K562 (cell line): Measurements from ENCODE around the gene GOPC. TPM values are rescaled to one million over a fixed set of nuclear protein-coding genes. Genes with fewer than 3 reads are reported as not detected.

Source experiments
- ATAC-seq: fragments of 200-7000 bp; cut with Tn5 transposase; 3 replicates; pipeline ENCODE4 v1.9.1; 2020; ENCODE audit warnings: moderate library complexity
- BruUV-seq: library from RNA; stranded (reverse); fragments of 400-500 nt; replicated peaks from 2 replicates; lab custom pipeline; 2021; lab: Mats Ljungman, UMichigan
- CTCF ChIA-PET: fragments of 300-600 bp; formaldehyde crosslinking; extraction: SDS; loops from one replicate; lab custom pipeline; 2021; ENCODE audit warnings: low intra/inter-chr PET ratio; lab: Yijun Ruan, JAX
- POLR2A ChIA-PET: fragments of 300-600, 350-650 bp; sonication (Branson Sonifier 250); formaldehyde crosslinking; extraction: SDS; loops from one replicate; lab custom pipeline; 2021; ENCODE audit warnings: antibody characterized with exemption, inconsistent platforms; lab: Yijun Ruan, JAX
- DNase-seq, 4 experiments: peaks; one replicate each; pipeline versions ENCODE4 v3.0.0 to v3.0.0-alpha.2; 2011 to 2018; ENCODE audit warnings: low spot score in 3 of 4, mixed read lengths in 3 of 4; ENCODE audit errors: extremely low read depth in 1 of 4
- FAIRE-seq: peaks from 2 replicates; lab custom pipeline; 2011; peaks lifted over from hg19 to GRCh38; lab: Jason Lieb, UNC
- H2AFZ ChIP-seq: 2 replicates; pipeline ENCODE4 v1.6.0; 2011; ENCODE audit warnings: low read depth, low read length, control low read depth, inconsistent platforms
- H3K27ac ChIP-seq: fragments of 200-600 bp; 3 replicates; pipeline ENCODE4 v1.8.0; 2011; ENCODE audit warnings: low read depth, mild to moderate bottlenecking, control low read depth, inconsistent platforms, low read length, moderate library complexity, mixed read lengths; ENCODE audit errors: extremely low read depth
- H3K27me3 ChIP-seq, 2 experiments: fragments of 300-600 bp in 1 of 2; 2 replicates in 1 of 2; 3 replicates in 1 of 2; pipeline versions ENCODE4 v1.6.0 to v1.8.0; 2011; ENCODE audit warnings: inconsistent platforms in 2 of 2, low read length in 2 of 2, mild to moderate bottlenecking in 1 of 2, mixed read lengths in 1 of 2, moderate library complexity in 1 of 2; ENCODE audit not compliant: control insufficient read depth in 2 of 2, insufficient read depth in 2 of 2
- H3K36me3 ChIP-seq: fragments of 300-600 bp; 3 replicates; pipeline ENCODE4 v1.8.0; 2011; ENCODE audit warnings: mild to moderate bottlenecking, low read length, inconsistent platforms; ENCODE audit not compliant: control insufficient read depth, insufficient read depth
- H3K4me1 ChIP-seq, 2 experiments: fragments of 200-600 bp in 1 of 2; replicated peaks in 1 of 2; 2 replicates in 1 of 2; 3 replicates in 1 of 2; pipeline versions ENCODE4 v1.5.1 to v1.8.0; 2011; ENCODE audit warnings: inconsistent platforms in 2 of 2, low read length in 2 of 2, mild to moderate bottlenecking in 1 of 2, mixed read lengths in 1 of 2, moderate library complexity in 1 of 2; ENCODE audit not compliant: control insufficient read depth in 2 of 2, insufficient read depth in 2 of 2
- H3K4me2 ChIP-seq: 2 replicates; pipeline ENCODE4 v1.6.1; 2011; ENCODE audit warnings: low read length, control low read depth, inconsistent platforms, mixed read lengths; ENCODE audit not compliant: insufficient read depth
- H3K4me3 ChIP-seq: fragments of 200-600 bp; sonication (generic), shearing (Covaris generic); 2 replicates; pipeline ENCODE4 v1.5.1; 2016; ENCODE audit warnings: control low read depth, inconsistent platforms
- H3K79me2 ChIP-seq: fragments of 200-600 bp; 3 replicates; pipeline ENCODE4 v1.8.0; 2011; ENCODE audit warnings: low read length, inconsistent platforms; ENCODE audit not compliant: control insufficient read depth, insufficient read depth
- H3K9ac ChIP-seq, 2 experiments: 2 replicates each; pipeline versions ENCODE4 v1.6.0 to v1.6.1; 2011; ENCODE audit warnings: low read depth in 2 of 2, low read length in 2 of 2, control low read depth in 1 of 2, inconsistent platforms in 1 of 2, mild to moderate bottlenecking in 1 of 2, mixed read lengths in 1 of 2; ENCODE audit not compliant: insufficient read depth in 1 of 2
- H3K9me1 ChIP-seq: one replicate; pipeline ENCODE4 v1.6.0; 2011; ENCODE audit warnings: inconsistent platforms, mild to moderate bottlenecking, low read length, moderate library complexity; ENCODE audit not compliant: control insufficient read depth, insufficient read depth
- H3K9me3 ChIP-seq: replicated peaks from 2 replicates; pipeline ENCODE4 v1.5.1; 2011; ENCODE audit warnings: low read depth, low read length, inconsistent platforms; ENCODE audit not compliant: control insufficient read depth, insufficient read depth
- H4K20me1 ChIP-seq: replicated peaks from 2 replicates; pipeline ENCODE4 v1.6.1; 2011; ENCODE audit warnings: low read length, inconsistent platforms, mixed read lengths; ENCODE audit not compliant: control insufficient read depth, insufficient read depth
- ELF2 ChIP-seq: fragments of 250-450 bp; sonication (Bioruptor Pico); IDR thresholded peaks from 2 replicates; pipeline ENCODE4 v1.5.0; 2021; ENCODE audit warnings: mild to moderate bottlenecking
- SIN3A ChIP-seq, 2 experiments: fragments of 150-350 bp in 1 of 2; IDR thresholded peaks; 2 replicates each; pipeline ENCODE4 v1.6.1; 2011 to 2016; ENCODE audit warnings: borderline replicate concordance in 2 of 2, low read depth in 2 of 2, low read length in 2 of 2, mild to moderate bottlenecking in 2 of 2, moderate library complexity in 2 of 2; ENCODE audit not compliant: control insufficient read depth in 1 of 2
- TAL1 ChIP-seq: fragments of 450-650 bp; IDR thresholded peaks from 2 replicates; pipeline ENCODE4 v1.6.1; 2016; ENCODE audit warnings: mild to moderate bottlenecking
- ZNF165 ChIP-seq: fragments of 250-450 bp; sonication (Bioruptor Pico); IDR thresholded peaks from 2 replicates; pipeline ENCODE4 v1.4.0; 2020; ENCODE audit warnings: borderline replicate concordance
- WGBS: fragments of 100-300 bp; shearing (Covaris generic); methylation state at CpG from one replicate; pipeline ENCODE4 v1.1.6; 2016; ENCODE audit warnings: low coverage, mixed read lengths; ENCODE audit not compliant: insufficient coverage; ENCODE audit errors: missing lambda C conversion rate; 5-methylcytosine and 5-hydroxymethylcytosine counted together
- in situ Hi-C: fragments of 300-500 bp; cut with MboI; formaldehyde crosslinking; loops from 4 replicates; pipeline ENCODE4 v1.15.0; 2018; ENCODE audit warnings: inconsistent platforms, mixed read lengths
- intact Hi-C: fragments of 100-400 bp; cut with micrococcal nuclease; formaldehyde crosslinking; loops from 2 replicates; pipeline ENCODE4 v1.14.2; 2022
- polyA plus RNA-seq, 8 experiments: library from polyadenylated mRNA; depleted of rRNA in 4 of 8; stranded (reverse) in 5 of 8; unstranded in 3 of 8; fragments of >200 nt; fragmentation: Nextera tagmentation in 2 of 8; fragmentation: Illumina TruSeq in 1 of 8; extraction: Ambion mirVana in 2 of 8; extraction: Trizol in 1 of 8; gene quantifications; 2 replicates each; pipeline versions ENCODE4 v1.2.1 to v1.2.3, GENCODE V29; 2011 to 2014; ENCODE audit warnings: inconsistent platforms in 1 of 8, missing spikeins in 1 of 8
- total RNA-seq, 7 experiments: library from RNA; depleted of rRNA in 6 of 7; stranded (reverse); fragments of >200 nt in 6 of 7; fragmentation: Illumina TruSeq in 2 of 7; extraction: Trizol in 2 of 7; gene quantifications; 2 replicates each; pipeline versions ENCODE4 v1.2.1 to v1.2.3, GENCODE V29; 2011 to 2021; ENCODE audit warnings: low replicate concordance in 1 of 7
- TF ChIP-seq, protein P1 (sequence below): fragments of 250-450 bp; sonication (Bioruptor Pico); IDR thresholded peaks from 2 replicates; pipeline ENCODE4 v1.8.0; 2021; ENCODE audit warnings: moderate library complexity, mild to moderate bottlenecking, inconsistent platforms

Gene GOPC
- total and polyA plus RNA-seq, 9 of the 15 experiments (the other 6 are each of a cell fraction or from before 2014, with no cell fraction given), result 10.0 to 32.2 (median 25.6) TPM

DNA sequence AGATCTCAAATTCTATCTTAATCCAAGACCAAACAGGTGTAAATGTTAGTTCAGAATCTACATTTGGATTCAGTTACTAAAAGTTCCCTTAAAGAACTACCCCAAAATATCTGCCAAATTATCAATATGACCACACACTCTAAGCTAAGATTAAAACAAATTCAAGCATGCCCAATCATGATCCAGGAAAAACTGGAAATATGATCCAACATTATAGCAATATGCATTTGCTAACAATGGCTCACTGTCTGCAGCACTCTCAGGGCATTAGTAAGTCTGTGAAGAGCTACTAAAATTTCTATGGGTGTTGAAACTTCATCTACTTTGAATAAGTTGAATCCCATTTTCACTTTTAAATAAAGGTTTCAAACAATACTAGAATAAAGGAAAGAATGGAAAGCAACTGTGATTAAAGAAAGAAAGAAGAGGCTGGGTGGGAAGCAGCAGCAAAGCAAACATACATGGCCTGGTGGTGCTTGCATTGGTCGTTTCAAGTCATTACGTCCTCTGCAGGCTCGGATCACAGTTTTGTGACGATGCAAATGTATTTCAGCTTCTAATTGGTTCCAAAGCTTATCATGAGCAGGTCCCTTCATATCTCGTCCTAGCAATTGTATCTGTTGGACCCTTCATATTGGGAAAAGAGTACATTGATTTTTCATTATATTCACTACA, 29.2 kb downstream of the GOPC start (continued):
- no peak for TF ChIP-seq SIN3A (IDR thresholded peaks at IDR 0.05; ENCODE audit: borderline replicate concordance in 2 of 2, control insufficient read depth in 1 of 2, low read depth in 2 of 2, low read length in 2 of 2)

DNA sequence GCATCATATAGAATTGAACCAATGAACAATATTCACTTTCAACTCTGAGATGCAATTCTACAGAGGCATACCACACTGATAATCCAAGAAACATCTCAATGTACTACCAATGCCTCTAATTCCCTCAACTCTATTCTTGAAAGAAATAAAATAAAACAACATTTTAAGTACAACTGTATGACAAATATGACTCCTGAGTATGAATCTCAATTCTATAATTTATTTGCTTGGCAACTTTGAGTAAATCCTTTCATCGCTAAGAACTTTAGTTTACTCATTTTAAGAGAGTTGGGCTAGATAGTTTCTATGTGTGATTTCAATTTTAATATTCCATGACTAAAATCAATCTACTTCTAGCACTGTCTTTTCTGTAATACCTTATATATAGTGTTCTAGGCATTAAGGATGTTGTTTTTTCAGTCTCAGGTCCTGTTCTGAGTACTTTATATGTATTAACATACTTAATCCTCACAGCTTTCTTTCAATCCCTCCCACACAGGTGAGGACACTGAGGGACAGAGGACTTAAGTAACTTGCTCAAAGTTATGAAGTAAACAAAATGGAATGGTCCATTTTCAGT, 33.4 kb downstream of the GOPC start:
- Histone ChIP-seq H4K20me1 (no peaks in the 10 kb centered on the region), H3K36me3 (peaks cover 84% of the 10 kb centered on the region), H3K4me1 (peaks cover 0 to 8% of the 10 kb centered on the region in 2 experiments; a peak in 2 of 5 replicates), H3K9me3 (no peaks in the 10 kb centered on the region), H3K4me3 (no peak overlapping the region), H3K27ac (no peak overlapping the region), H3K79me2 (no peaks in the 10 kb centered on the region), H3K9ac (no peak overlapping the region), H3K9me1 (no peaks in the 10 kb centered on the region), H2AFZ (no peak overlapping the region), H3K4me2 (no peak overlapping the region), H3K27me3 (no peaks in the 10 kb centered on the region)
- 29% methylated on average over 1 of the region's 1 CpG for WGBS
- BruUV-seq, result no TSS peak
- ATAC-seq, result no peak
- no peak for FAIRE-seq
- TF ChIP-seq, protein P1, sequence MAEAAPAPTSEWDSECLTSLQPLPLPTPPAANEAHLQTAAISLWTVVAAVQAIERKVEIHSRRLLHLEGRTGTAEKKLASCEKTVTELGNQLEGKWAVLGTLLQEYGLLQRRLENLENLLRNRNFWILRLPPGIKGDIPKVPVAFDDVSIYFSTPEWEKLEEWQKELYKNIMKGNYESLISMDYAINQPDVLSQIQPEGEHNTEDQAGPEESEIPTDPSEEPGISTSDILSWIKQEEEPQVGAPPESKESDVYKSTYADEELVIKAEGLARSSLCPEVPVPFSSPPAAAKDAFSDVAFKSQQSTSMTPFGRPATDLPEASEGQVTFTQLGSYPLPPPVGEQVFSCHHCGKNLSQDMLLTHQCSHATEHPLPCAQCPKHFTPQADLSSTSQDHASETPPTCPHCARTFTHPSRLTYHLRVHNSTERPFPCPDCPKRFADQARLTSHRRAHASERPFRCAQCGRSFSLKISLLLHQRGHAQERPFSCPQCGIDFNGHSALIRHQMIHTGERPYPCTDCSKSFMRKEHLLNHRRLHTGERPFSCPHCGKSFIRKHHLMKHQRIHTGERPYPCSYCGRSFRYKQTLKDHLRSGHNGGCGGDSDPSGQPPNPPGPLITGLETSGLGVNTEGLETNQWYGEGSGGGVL (CRISPR knock-in tag), result no peak
- TF ChIP-seq ELF2 (no peak), TAL1 (no peak), ZNF165 (CRISPR knock-in tag) (no peak)
- in situ Hi-C loops, result no loop called here
- DNase-seq, result no peak
- ChIA-PET CTCF (no interaction called here), POLR2A (interaction anchor here (1.4 kb wide), 1 partner anchor 8 kb away, joined by 4 read pairs; no protein-coding TSS in a partner anchor)
- intact Hi-C loops, result no loop called here
